ENCODE data around the gene FAM53C.

FAM53C gene

DNA sequence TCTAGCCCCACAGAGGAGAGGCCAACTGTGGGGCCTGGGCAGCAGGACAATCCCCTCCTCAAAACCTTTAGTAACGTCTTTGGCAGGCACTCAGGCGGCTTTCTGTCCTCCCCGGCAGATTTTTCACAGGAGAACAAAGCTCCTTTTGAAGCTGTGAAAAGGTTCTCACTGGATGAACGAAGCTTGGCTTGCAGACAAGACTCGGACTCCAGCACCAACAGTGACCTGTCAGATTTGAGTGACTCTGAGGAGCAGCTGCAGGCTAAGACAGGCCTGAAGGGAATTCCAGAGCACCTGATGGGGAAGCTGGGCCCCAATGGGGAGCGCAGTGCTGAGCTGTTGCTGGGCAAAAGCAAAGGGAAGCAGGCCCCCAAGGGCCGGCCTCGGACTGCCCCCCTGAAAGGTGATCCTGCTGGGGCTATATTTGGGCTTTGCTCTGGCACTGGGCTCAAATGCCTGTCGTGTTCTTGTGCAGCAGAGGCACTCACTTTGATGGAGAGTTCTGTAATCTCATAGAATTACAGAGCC is 53.9 kb downstream of the FAM53C start:
- no peak for DNase-seq (ENCODE audit: low read depth in 2 of 2)
